H1 (cell line): ENCODE data around the gene CALHM3. TPM values are rescaled to one million over a fixed set of nuclear protein-coding genes. Genes with fewer than 3 reads are reported as not detected.

Experiments used
- CTCF ChIA-PET: fragments of 300-600 bp; sonication (Branson Sonifier 250); formaldehyde crosslinking; loops from one replicate; lab custom pipeline; 2021; ENCODE audit not compliant: partially characterized antibody; lab: Charles Lee
- POLR2A ChIA-PET: fragments of 300-600 bp; sonication (Branson Sonifier 250); formaldehyde crosslinking; loops from one replicate; lab custom pipeline; 2021; ENCODE audit warnings: inconsistent platforms; ENCODE audit not compliant: partially characterized antibody; lab: Charles Lee
- DNase-seq, 2 experiments: peaks; one replicate each; pipeline versions ENCODE4 v3.0.0 to v3.0.0-alpha.2; 2010 to 2022; ENCODE audit warnings: low spot score in 2 of 2, low read depth in 1 of 2, mixed read lengths in 1 of 2
- FAIRE-seq: peaks from 2 replicates; lab custom pipeline; 2011; peaks lifted over from hg19 to GRCh38; lab: Jason Lieb, UNC
- H2AFZ ChIP-seq: 2 replicates; pipeline ENCODE4 v1.8.1; 2012; ENCODE audit warnings: low read length, inconsistent platforms
- H2AK5ac ChIP-seq: 2 replicates; pipeline ENCODE4 v1.6.1; 2013; ENCODE audit warnings: low read depth, low read length
- H2BK120ac ChIP-seq: replicated peaks from 2 replicates; pipeline ENCODE3; 2013; ENCODE audit warnings: low read depth, low read length, inconsistent platforms
- H2BK12ac ChIP-seq: 2 replicates; pipeline ENCODE4 v1.6.1; 2013; ENCODE audit warnings: low read depth, low read length
- H2BK15ac ChIP-seq: 2 replicates; pipeline ENCODE4 v1.6.1; 2013; ENCODE audit warnings: low read length
- H2BK20ac ChIP-seq: 2 replicates; pipeline ENCODE4 v1.6.1; 2013; ENCODE audit warnings: low read length
- H2BK5ac ChIP-seq: 2 replicates; pipeline ENCODE4 v1.6.1; 2013; ENCODE audit warnings: low read depth, low read length
- H3K14ac ChIP-seq: 2 replicates; pipeline ENCODE4 v1.6.1; 2013; ENCODE audit warnings: inconsistent platforms; ENCODE audit not compliant: insufficient read length
- H3K18ac ChIP-seq: 2 replicates; pipeline ENCODE4 v1.6.1; 2013; ENCODE audit warnings: low read length; ENCODE audit errors: extremely low read depth
- H3K23ac ChIP-seq: 2 replicates; pipeline ENCODE4 v1.6.1; 2013; ENCODE audit warnings: inconsistent platforms; ENCODE audit not compliant: insufficient read length
- H3K23me2 ChIP-seq: 2 replicates; pipeline ENCODE4 v1.6.1; 2013; ENCODE audit warnings: low read depth, low read length
- H3K27ac ChIP-seq: 2 replicates; pipeline ENCODE4 v1.6.1; 2011; ENCODE audit warnings: low read depth, low read length, inconsistent platforms
- H3K27me3 ChIP-seq, 4 experiments: replicated peaks in 1 of 4; 1 replicate in 1 of 4; 2 replicates in 3 of 4; pipeline versions ENCODE4 v1.6.1 to v1.8.1; 2011 to 2013; ENCODE audit warnings: low read length in 3 of 4, mild to moderate bottlenecking in 3 of 4, inconsistent platforms in 2 of 4, mixed read lengths in 2 of 4, moderate library complexity in 1 of 4; ENCODE audit not compliant: control insufficient read depth in 3 of 4, insufficient read depth in 3 of 4; ENCODE audit errors: extremely low read depth in 1 of 4
- H3K36me3 ChIP-seq, 4 experiments: 2 replicates each; pipeline versions ENCODE4 v1.6.1 to v1.8.1; 2011 to 2013; ENCODE audit warnings: mild to moderate bottlenecking in 4 of 4, low read length in 3 of 4, moderate library complexity in 2 of 4, control low read depth in 1 of 4, inconsistent platforms in 1 of 4; ENCODE audit not compliant: insufficient read depth in 4 of 4, control insufficient read depth in 2 of 4
- H3K4ac ChIP-seq: replicated peaks from 2 replicates; pipeline ENCODE3; 2013; ENCODE audit warnings: low read length, low read depth, mixed read lengths, inconsistent platforms; ENCODE audit not compliant: insufficient read length
- H3K4me1 ChIP-seq, 4 experiments: replicated peaks in 1 of 4; 1 replicate in 1 of 4; 2 replicates in 3 of 4; pipeline versions ENCODE4 v1.6.1 to v1.8.1; 2011 to 2013; ENCODE audit warnings: low read length in 3 of 4, inconsistent platforms in 2 of 4, mixed read lengths in 1 of 4; ENCODE audit not compliant: insufficient read depth in 4 of 4, control insufficient read depth in 3 of 4
- H3K4me2 ChIP-seq, 2 experiments: 2 replicates each; pipeline versions ENCODE4 v1.6.1 to v1.8.1; 2011 to 2013; ENCODE audit warnings: low read depth in 2 of 2, low read length in 2 of 2, control low read depth in 1 of 2, inconsistent platforms in 1 of 2, mild to moderate bottlenecking in 1 of 2; ENCODE audit not compliant: insufficient read depth in 1 of 2
- H3K4me3 ChIP-seq, 4 experiments: fragments of 200-600, 300-600 bp in 1 of 4; sonication (generic), shearing (Covaris generic), sonication (Bioruptor Twin) in 1 of 4; 2 replicates each; pipeline versions ENCODE4 v1.5.1 to v1.8.1; 2011 to 2016; ENCODE audit warnings: low read length in 4 of 4, low read depth in 3 of 4, control low read depth in 2 of 4, inconsistent platforms in 2 of 4, mild to moderate bottlenecking in 2 of 4, mixed read lengths in 1 of 4, moderate library complexity in 1 of 4; ENCODE audit not compliant: insufficient read depth in 2 of 4; ENCODE audit errors: extremely low read depth in 1 of 4
- H3K56ac ChIP-seq: replicated peaks from 2 replicates; pipeline ENCODE3; 2013; ENCODE audit warnings: low read depth, mild to moderate bottlenecking, mixed read lengths, low read length, inconsistent platforms; ENCODE audit not compliant: insufficient read length
- H3K79me1 ChIP-seq: 2 replicates; pipeline ENCODE4 v1.6.1; 2013; ENCODE audit warnings: low read depth, low read length, control low read depth
- H3K79me2 ChIP-seq, 2 experiments: 2 replicates each; pipeline versions ENCODE4 v1.6.1 to v1.8.1; 2012 to 2013; ENCODE audit warnings: low read length in 2 of 2, mild to moderate bottlenecking in 2 of 2, inconsistent platforms in 1 of 2; ENCODE audit not compliant: insufficient read depth in 2 of 2, control insufficient read depth in 1 of 2
- H3K9ac ChIP-seq, 4 experiments: replicated peaks in 1 of 4; 1 replicate in 1 of 4; 2 replicates in 3 of 4; pipeline versions ENCODE4 v1.6.1 to v1.8.1; 2011 to 2013; ENCODE audit warnings: low read depth in 3 of 4, low read length in 3 of 4, control low read depth in 2 of 4, mild to moderate bottlenecking in 2 of 4, moderate library complexity in 2 of 4, inconsistent platforms in 1 of 4; ENCODE audit errors: extremely low read depth in 1 of 4
- H3K9me3 ChIP-seq, 2 experiments: 2 replicates each; pipeline versions ENCODE4 v1.6.1 to v1.8.1; 2012 to 2013; ENCODE audit warnings: mild to moderate bottlenecking in 2 of 2, moderate library complexity in 2 of 2, control low read depth in 1 of 2, inconsistent platforms in 1 of 2, low read depth in 1 of 2, low read length in 1 of 2, mixed read lengths in 1 of 2; ENCODE audit not compliant: insufficient read depth in 2 of 2
- H4K20me1 ChIP-seq, 2 experiments: replicated peaks in 1 of 2; 2 replicates each; pipeline versions ENCODE3 to v1.8.1; 2011 to 2013; ENCODE audit warnings: inconsistent platforms in 2 of 2, low read length in 2 of 2, mild to moderate bottlenecking in 1 of 2; ENCODE audit not compliant: insufficient read depth in 2 of 2, control insufficient read depth in 1 of 2
- H4K5ac ChIP-seq: 2 replicates; pipeline ENCODE4 v1.6.1; 2013; ENCODE audit warnings: low read length, low read depth, mixed read lengths, inconsistent platforms; ENCODE audit not compliant: insufficient read length
- H4K8ac ChIP-seq: 2 replicates; pipeline ENCODE4 v1.8.0; 2013; ENCODE audit warnings: mild to moderate bottlenecking, moderate library complexity, low read length, inconsistent platforms; ENCODE audit not compliant: insufficient read depth; ENCODE audit errors: extremely low read depth
- H4K91ac ChIP-seq: replicated peaks from 2 replicates; pipeline ENCODE3; 2013; ENCODE audit warnings: low read length, mixed read lengths, inconsistent platforms; ENCODE audit not compliant: insufficient read length
- CEBPB ChIP-seq: IDR thresholded peaks from 2 replicates; pipeline ENCODE4 v1.6.1; 2012; ENCODE audit warnings: low read depth, low read length
- RAD21 ChIP-seq, 2 experiments: IDR thresholded peaks in 1 of 2; conservative IDR thresholded peaks in 1 of 2; 2 replicates each; pipeline ENCODE4 v1.6.1; 2011; ENCODE audit warnings: low read depth in 2 of 2, low read length in 2 of 2, improper control_type of control experiment in 1 of 2, inconsistent platforms in 1 of 2, mild to moderate bottlenecking in 1 of 2, moderate library complexity in 1 of 2
- RNF2 ChIP-seq: fragments of 200-900, 300-1000 bp; sonication (generic); IDR thresholded peaks from 2 replicates; pipeline ENCODE4 v1.7.1; 2016; ENCODE audit warnings: borderline replicate concordance, low read depth, mild to moderate bottlenecking, antibody characterized with exemption, low read length; ENCODE audit not compliant: poor library complexity, severe bottlenecking; ENCODE audit errors: missing control alignments
- WGBS, 2 experiments: shearing (Covaris generic) in 1 of 2; methylation state at CpG; one replicate each; pipeline versions ENCODE4 v1.1.6 to v1.1.7; 2013 to 2015; ENCODE audit warnings: low lambda C conversion rate in 2 of 2, mixed read lengths in 2 of 2, inconsistent platforms in 1 of 2, low coverage in 1 of 2, missing lambda C conversion rate in 1 of 2; ENCODE audit not compliant: insufficient replicate concordance in 2 of 2, insufficient coverage in 1 of 2, insufficient read length in 1 of 2; ENCODE audit errors: extremely low coverage in 1 of 2, missing lambda C conversion rate in 1 of 2; 5-methylcytosine and 5-hydroxymethylcytosine counted together
- polyA plus RNA-seq, 7 experiments: library from polyadenylated mRNA; depleted of rRNA in 3 of 7; stranded (reverse) in 5 of 7; unstranded in 2 of 7; fragments of >200 nt in 5 of 7; fragments of 200-250 nt in 2 of 7; gene quantifications; 1 replicate in 5 of 7; 2 replicates in 1 of 7; 4 replicates in 1 of 7; pipeline versions ENCODE4 v1.2.1 to v1.2.3, GENCODE V29; 2011 to 2013; ENCODE audit warnings: missing spikeins in 2 of 7, mixed read lengths in 2 of 7
- total RNA-seq: library from RNA; stranded (reverse); fragmentation: NEBNext Ultra II Directional; extraction: Animal tissue kit (Norgen Biotek cat#: 25700); gene quantifications from 2 replicates; pipeline ENCODE4 v1.2.1, GENCODE V29; 2021

Gene CALHM3
- total and polyA plus RNA-seq, 2 of the 8 experiments (the other 6 are each of a cell fraction or from before 2014, with no cell fraction given), result 0.17 to 0.60 TPM

- no peak overlapping the region for H3K56ac ChIP-seq
- no peaks in the 10 kb centered on the region for H3K9me3 ChIP-seq
- no peak overlapping the region for H3K4me3 ChIP-seq
- no peak overlapping the region for H2BK5ac ChIP-seq
- WGBS, 2 experiments, result 85% methylated on average over 12 of the region's 12 CpGs; no CpG with 5 or more reads in 1 of the 2 experiments
- H3K4ac ChIP-seq, result no peak overlapping the region
- H2BK20ac ChIP-seq, result no peak overlapping the region
- peaks cover 3 to 23% (median 15%) of the 10 kb centered on the region in 4 experiments; a peak in 6 of 8 replicates for H3K36me3 ChIP-seq
- H2AK5ac ChIP-seq, result no peak overlapping the region
- ChIA-PET CTCF (interaction anchor here (1.7 to 5.0 kb wide), 4 partner anchors 26 to 35 kb away, joined by 5 to 30 read pairs (median 17); no protein-coding TSS in a partner anchor), POLR2A (interaction anchor here (1.3 to 3.2 kb wide), 2 partner anchors 11 to 26 kb away, joined by 5 to 12 read pairs; no protein-coding TSS in a partner anchor)
- H2BK15ac ChIP-seq, result no peak overlapping the region
- no peak overlapping the region for H2AFZ ChIP-seq
- H3K9ac ChIP-seq, result no peak overlapping the region
- H4K91ac ChIP-seq, result no peak overlapping the region
- DNase-seq (no peak), FAIRE-seq (no peak)
- H3K27me3 ChIP-seq, result no peaks in the 10 kb centered on the region; a peak in 2 of 7 replicates
- H3K23me2 ChIP-seq, result peaks cover 3% of the 10 kb centered on the region; the same call in 1 of the 2 replicates
- no peak overlapping the region for H3K27ac ChIP-seq
- no peak overlapping the region for H4K5ac ChIP-seq
- no peaks in the 10 kb centered on the region; the same call in 1 of the 2 replicates for H3K79me1 ChIP-seq
- H3K23ac ChIP-seq, result no peak overlapping the region
- H3K79me2 ChIP-seq, result no peaks in the 10 kb centered on the region
- H2BK12ac ChIP-seq, result no peak overlapping the region
- no peak overlapping the region for H3K18ac ChIP-seq
- no peak for TF ChIP-seq CEBPB
- TF ChIP-seq RNF2, result no peak
- TF ChIP-seq RAD21 (IDR thresholded peaks at IDR 0.05 in 1 of 2, conservative IDR thresholded peaks at IDR 0.05 in 1 of 2; ENCODE audit: low read depth in 2 of 2, low read length in 2 of 2), result no peak
- no peak overlapping the region for H4K8ac ChIP-seq
- peaks cover 3 to 5% of the 10 kb centered on the region in 2 experiments for H4K20me1 ChIP-seq
- no peak overlapping the region for H3K4me2 ChIP-seq
- H3K4me1 ChIP-seq, result peaks cover 0 to 15% (median 4%) of the 10 kb centered on the region in 4 experiments; a peak in 5 of 7 replicates
- H3K14ac ChIP-seq, result no peak overlapping the region
- no peak overlapping the region for H2BK120ac ChIP-seq
These were observed 28.8 kb downstream of the CALHM3 start for GRCh38 chr10:103450201-103450695.
